ENCODE data around the gene AP5M1.

AP5M1 gene

GRCh38 chr14:57273236-57273635 is 4.5 kb downstream of the AP5M1 start:
- no peak for DNase-seq (ENCODE audit: low spot score)
- TF ChIP-seq CTCF (IDR thresholded peaks at IDR 0.05; ENCODE audit: extremely low read depth, missing control alignments), result no peak

DNA sequence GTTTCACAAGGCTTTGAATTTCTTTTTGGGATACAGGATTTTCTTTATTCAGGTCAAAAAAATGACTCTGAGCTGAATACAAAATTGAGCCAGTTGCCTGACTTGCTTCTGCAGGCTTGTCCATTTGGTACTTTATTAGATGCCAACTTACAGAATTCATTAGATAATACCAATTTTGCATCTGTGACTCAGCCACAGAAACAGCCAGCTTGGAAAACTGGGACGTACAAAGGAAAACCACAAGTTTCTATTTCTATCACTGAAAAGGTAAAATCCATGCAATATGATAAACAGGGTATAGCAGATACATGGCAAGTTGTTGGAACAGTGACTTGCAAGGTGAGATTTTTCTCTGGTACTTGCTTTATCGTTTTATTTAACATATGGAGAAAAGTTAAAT is 5.8 kb downstream of the AP5M1 start:
- TF ChIP-seq CTCF (IDR thresholded peaks at IDR 0.05; ENCODE audit: extremely low read depth, missing control alignments), result no peak
- DNase-seq (ENCODE audit: low spot score), result no peak

GRCh38 chr14:57275023-57275664 is 6.4 kb downstream of the AP5M1 start:
- TF ChIP-seq CTCF (IDR thresholded peaks at IDR 0.05; ENCODE audit: extremely low read depth, missing control alignments), result no peak
- DNase-seq (ENCODE audit: low spot score), result no peak

GRCh38 chr14:57277062-57277461 is 8.3 kb downstream of the AP5M1 start:
- no peak for TF ChIP-seq CTCF (IDR thresholded peaks at IDR 0.05; ENCODE audit: extremely low read depth, missing control alignments)
- DNase-seq (ENCODE audit: low spot score), result no peak

DNA sequence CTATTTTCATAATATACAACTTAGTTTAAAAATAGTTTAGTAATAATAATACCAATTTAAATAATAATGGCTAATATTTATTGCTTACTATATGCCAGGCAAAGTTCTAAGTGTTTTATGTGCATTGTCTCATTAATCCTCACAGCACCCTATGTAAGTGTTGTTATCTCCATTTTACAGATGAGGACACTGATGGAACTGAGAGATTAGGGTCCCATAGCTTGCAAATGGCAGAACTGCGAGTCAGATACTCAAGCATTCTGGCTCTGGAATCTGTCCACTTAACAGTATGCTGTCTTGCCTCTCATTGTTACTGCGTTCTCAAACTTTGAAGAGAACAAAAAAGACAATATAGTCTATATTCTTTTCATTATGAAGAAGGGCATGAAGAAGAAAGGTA is 19.0 kb downstream of the AP5M1 start:
- no peak for TF ChIP-seq CTCF (IDR thresholded peaks at IDR 0.05; ENCODE audit: extremely low read depth, missing control alignments)
- DNase-seq (ENCODE audit: low spot score), result no peak

DNA sequence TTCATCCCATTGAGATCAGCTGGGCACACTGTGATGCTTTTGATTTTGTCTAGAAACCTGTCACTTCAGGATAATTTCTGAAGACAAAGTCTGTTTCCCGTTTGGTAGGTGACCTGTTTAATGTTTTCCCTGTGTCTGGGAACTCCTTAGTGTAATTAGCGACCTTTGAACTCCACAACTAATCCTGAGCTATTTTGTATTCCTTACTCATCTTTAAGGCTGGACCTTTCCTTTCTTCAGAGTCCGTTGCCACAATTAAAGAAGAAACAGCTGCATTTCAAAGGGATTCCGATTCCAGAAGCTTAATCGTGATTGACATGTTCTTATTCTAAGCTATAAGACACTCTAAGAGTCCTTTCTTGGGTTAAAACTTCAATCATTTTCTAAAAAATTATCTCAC is 22.0 kb downstream of the AP5M1 start:
- DNase-seq (ENCODE audit: low spot score), result no peak
- no peak for TF ChIP-seq CTCF (IDR thresholded peaks at IDR 0.05; ENCODE audit: extremely low read depth, missing control alignments)

- DNase-seq (ENCODE audit: low spot score), result no peak
- no peak for TF ChIP-seq CTCF (IDR thresholded peaks at IDR 0.05; ENCODE audit: extremely low read depth, missing control alignments)
Measured at GRCh38 chr14:57291692-57292647, 23.2 kb downstream of the AP5M1 start.

Data from GM20000 (cell line).